ENCODE data around the gene IGIP.

- TF ChIP-seq EP300 (IDR thresholded peaks at IDR 0.05) (no peak), POLR2A (IDR thresholded peaks at IDR 0.05) (no peak), POLR2AphosphoS5 (IDR thresholded peaks at IDR 0.05) (no peak)
These were observed 46.7 kb downstream of the IGIP start for GRCh38 chr5:140172483-140172882.

All from suprapubic skin (tissue), 4 donors.